Measurements from ENCODE around the gene GABBR2. TPM values are rescaled to one million over a fixed set of nuclear protein-coding genes. Genes with fewer than 3 reads are reported as not detected.

Gene GABBR2
- total RNA-seq, 4 donors from 2014 or later: 0.32 to 1.7 TPM; not detected in 2

- Histone ChIP-seq H3K27me3 (peaks cover 21% of the 10 kb centered on the region), H3K36me3 (no peaks in the 10 kb centered on the region), H3K27ac (no peak overlapping the region), H3K9me3 (no peaks in the 10 kb centered on the region), H3K4me1 (no peaks in the 10 kb centered on the region), H3K4me3 (no peak overlapping the region)
- no peak for TF ChIP-seq EP300 (IDR thresholded peaks at IDR 0.05)
- no peak for TF ChIP-seq POLR2A (IDR thresholded peaks at IDR 0.05)
- no peak for TF ChIP-seq CTCF (IDR thresholded peaks at IDR 0.05)
- TF ChIP-seq POLR2AphosphoS5 (IDR thresholded peaks at IDR 0.05): no peak
- 89% methylated on average over 8 of the region's 8 CpGs for WGBS
- no peak for DNase-seq (ENCODE audit: low spot score in 2 of 2)
Measured at GRCh38 chr9:98479449-98479848, 229.3 kb downstream of the GABBR2 start.

- H3K36me3 ChIP-seq: no peaks in the 10 kb centered on the region
- no peaks in the 10 kb centered on the region for H3K4me1 ChIP-seq
- TF ChIP-seq CTCF (IDR thresholded peaks at IDR 0.05) (no peak), EP300 (IDR thresholded peaks at IDR 0.05) (no peak), POLR2AphosphoS5 (IDR thresholded peaks at IDR 0.05) (no peak), POLR2A (IDR thresholded peaks at IDR 0.05) (no peak)
- no peaks in the 10 kb centered on the region for H3K9me3 ChIP-seq
- no peak for DNase-seq (ENCODE audit: low spot score in 2 of 2)
- H3K27me3 ChIP-seq: peaks cover 5% of the 10 kb centered on the region
- H3K27ac ChIP-seq: no peak overlapping the region
- H3K4me3 ChIP-seq: no peak overlapping the region
- WGBS: 63% methylated on average over 5 of the region's 5 CpGs
Measured at GRCh38 chr9:98477884-98478283, 230.9 kb downstream of the GABBR2 start.

- Histone ChIP-seq H3K27me3 (no peaks in the 10 kb centered on the region), H3K4me3 (no peak overlapping the region), H3K4me1 (no peaks in the 10 kb centered on the region), H3K9me3 (no peaks in the 10 kb centered on the region), H3K27ac (no peak overlapping the region), H3K36me3 (no peaks in the 10 kb centered on the region)
- TF ChIP-seq POLR2A (IDR thresholded peaks at IDR 0.05) (no peak), CTCF (IDR thresholded peaks at IDR 0.05) (no peak), POLR2AphosphoS5 (IDR thresholded peaks at IDR 0.05) (no peak), EP300 (IDR thresholded peaks at IDR 0.05) (no peak)
- no peak for DNase-seq (ENCODE audit: low spot score in 2 of 2)
- 46% methylated on average over 2 of the region's 2 CpGs for WGBS
Measured at GRCh38 chr9:98472216-98472615, 236.5 kb downstream of the GABBR2 start.

- H3K36me3 ChIP-seq: no peaks in the 10 kb centered on the region
- no peak overlapping the region for H3K27ac ChIP-seq
- TF ChIP-seq CTCF (IDR thresholded peaks at IDR 0.05) (no peak), POLR2A (IDR thresholded peaks at IDR 0.05) (no peak), POLR2AphosphoS5 (IDR thresholded peaks at IDR 0.05) (no peak), EP300 (IDR thresholded peaks at IDR 0.05) (no peak)
- H3K9me3 ChIP-seq: no peaks in the 10 kb centered on the region
- H3K4me1 ChIP-seq: no peaks in the 10 kb centered on the region
- DNase-seq (ENCODE audit: low spot score in 2 of 2): no peak
- no peak overlapping the region for H3K4me3 ChIP-seq
- 74% methylated on average over 3 of the region's 3 CpGs for WGBS
- no peaks in the 10 kb centered on the region for H3K27me3 ChIP-seq
Measured at GRCh38 chr9:98471185-98471584, 237.6 kb downstream of the GABBR2 start.

- no peak for DNase-seq (ENCODE audit: low spot score in 2 of 2)
- Histone ChIP-seq H3K36me3 (no peaks in the 10 kb centered on the region), H3K4me1 (no peaks in the 10 kb centered on the region), H3K27me3 (no peaks in the 10 kb centered on the region), H3K4me3 (no peak overlapping the region), H3K27ac (no peak overlapping the region), H3K9me3 (no peaks in the 10 kb centered on the region)
- no peak for TF ChIP-seq CTCF (IDR thresholded peaks at IDR 0.05)
- no peak for TF ChIP-seq POLR2AphosphoS5 (IDR thresholded peaks at IDR 0.05)
- no peak for TF ChIP-seq EP300 (IDR thresholded peaks at IDR 0.05)
- no peak for TF ChIP-seq POLR2A (IDR thresholded peaks at IDR 0.05)
- WGBS: 88% methylated on average over 5 of the region's 5 CpGs
Measured at GRCh38 chr9:98468567-98469239, 240.0 kb downstream of the GABBR2 start.

Data from suprapubic skin (tissue), 4 donors.